Forelimb muscle (tissue), 1 donor: ENCODE results near the gene PARG. TPM values are rescaled to one million over a fixed set of nuclear protein-coding genes. Genes with fewer than 3 reads are reported as not detected.
"Not testable (repeated sequence)": the region's sequence is repeated elsewhere in the genome, so short reads cannot be mapped to it uniquely, and the experiment has no call there.

Experiments used
- DNase-seq: peaks from one replicate; pipeline ENCODE4 v3.0.0-alpha.2; 2013; ENCODE audit warnings: low read depth
- polyA plus RNA-seq: library from polyadenylated mRNA; unstranded; fragments of 120-200 nt; gene quantifications from one replicate; pipeline ENCODE4 v1.2.1, GENCODE V29; 2013; ENCODE audit not compliant: insufficient read length

Gene PARG
- polyA plus RNA-seq, 1 donor: 19.7 TPM

DNA sequence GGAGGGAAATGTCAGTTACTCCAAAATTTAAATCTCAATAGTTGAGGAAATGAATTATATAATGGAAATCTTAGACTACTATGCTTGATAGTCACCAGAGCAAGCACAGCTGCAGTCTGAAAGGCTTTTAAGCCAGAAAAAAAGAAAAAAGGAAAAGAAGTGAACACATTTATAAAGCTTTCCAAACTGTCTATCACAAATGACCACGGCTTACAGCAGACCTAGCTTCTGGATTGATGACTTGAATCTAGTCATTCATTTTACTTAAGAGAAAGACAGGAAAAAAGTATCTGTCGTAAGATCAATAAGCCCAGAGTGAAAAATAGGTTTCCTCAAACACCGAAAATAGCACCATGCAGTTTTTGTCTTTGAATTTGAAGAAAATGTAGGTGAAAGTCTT lies 111.8 kb downstream of the PARG start:
- no peak for DNase-seq

DNA sequence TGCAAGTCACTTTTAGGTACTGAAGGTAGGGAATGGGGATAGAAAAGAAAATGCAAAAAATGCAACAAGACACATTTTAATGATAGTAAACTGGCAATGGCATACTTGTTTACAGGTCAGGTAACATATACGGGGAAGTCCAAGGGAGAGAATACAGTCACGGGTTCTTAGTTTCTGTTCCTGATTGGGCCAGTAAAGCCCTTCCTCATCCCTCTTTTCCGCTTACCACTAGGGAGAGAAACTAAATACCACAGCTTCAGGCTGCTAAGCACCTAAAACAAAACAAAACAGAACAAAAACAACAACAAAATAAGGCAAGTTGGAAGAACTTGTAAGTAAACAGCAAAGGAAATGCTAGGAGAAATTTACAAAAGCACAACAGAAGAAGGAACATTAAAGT lies 114.5 kb downstream of the PARG start:
- DNase-seq: no peak

DNA sequence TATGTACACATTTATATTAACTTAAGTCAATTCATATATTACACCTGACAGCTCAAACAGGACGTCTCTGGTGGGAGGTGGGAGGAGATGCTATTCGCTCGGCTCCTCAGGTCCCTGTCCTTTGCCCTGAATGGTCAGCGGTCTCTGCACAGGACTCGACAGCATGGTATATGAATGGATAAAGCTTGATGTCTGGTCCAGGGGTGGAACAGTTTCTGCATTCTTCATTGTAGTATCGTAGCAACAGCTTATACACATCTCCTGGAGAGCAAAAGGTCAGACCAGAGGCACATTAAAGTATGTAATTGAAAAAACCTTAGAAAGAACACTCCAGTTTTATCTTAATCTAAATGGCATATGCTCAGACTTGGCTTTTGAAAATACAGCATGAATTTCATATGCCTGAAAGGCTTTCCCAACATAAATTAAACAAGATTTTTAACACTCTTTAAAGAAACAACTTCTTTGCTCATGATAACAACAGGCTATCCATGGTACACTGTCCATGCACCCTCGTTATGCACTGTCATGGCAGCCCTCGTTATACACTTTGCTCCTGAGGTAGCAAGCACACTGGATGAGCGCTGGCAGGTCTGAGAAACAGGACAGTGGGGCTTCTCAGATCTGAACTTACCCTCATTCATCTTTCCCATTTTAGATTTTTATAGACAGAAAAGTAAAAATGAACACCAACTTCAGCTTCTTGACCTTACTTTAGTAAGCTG lies 122.4 kb downstream of the PARG start:
- no peak for DNase-seq

DNA sequence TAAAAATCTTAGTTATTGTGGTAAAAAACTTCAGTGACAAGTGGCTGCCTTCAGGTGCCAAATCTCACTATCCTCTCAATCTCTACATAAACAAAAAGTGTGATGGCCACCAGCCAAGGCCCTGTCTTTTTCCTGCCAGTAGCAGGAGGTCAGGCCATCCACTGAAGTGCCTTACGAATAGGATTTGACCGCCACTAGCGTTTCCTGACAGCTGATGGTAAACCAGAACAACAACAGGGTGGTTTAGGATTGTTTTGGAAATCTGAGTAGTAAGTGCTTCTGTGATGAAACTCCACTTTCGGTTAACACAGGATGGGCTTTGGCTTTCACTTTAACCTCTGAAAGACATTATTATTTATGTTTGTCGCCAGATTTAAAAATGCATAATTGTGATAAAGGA lies 124.0 kb downstream of the PARG start:
- DNase-seq: no peak

DNA sequence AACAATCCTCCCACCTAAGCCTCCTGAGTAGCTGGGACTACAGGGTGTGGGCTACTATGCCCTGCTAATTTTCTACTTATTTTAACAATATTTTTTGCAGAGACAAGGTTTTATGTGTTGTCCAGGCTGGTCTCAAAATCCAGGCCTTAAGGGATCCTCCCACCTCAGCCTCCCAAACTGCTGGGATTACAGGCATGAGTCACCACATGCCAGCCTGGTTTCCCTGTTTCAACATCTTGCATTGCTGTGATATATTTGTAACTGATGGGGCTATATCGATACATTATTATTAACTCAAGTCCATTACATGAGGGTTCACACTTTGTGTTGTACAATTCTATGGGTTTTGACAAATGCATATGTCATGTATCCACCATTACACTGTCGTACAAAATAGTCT lies 137.8 kb downstream of the PARG start:
- DNase-seq: no peak

DNA sequence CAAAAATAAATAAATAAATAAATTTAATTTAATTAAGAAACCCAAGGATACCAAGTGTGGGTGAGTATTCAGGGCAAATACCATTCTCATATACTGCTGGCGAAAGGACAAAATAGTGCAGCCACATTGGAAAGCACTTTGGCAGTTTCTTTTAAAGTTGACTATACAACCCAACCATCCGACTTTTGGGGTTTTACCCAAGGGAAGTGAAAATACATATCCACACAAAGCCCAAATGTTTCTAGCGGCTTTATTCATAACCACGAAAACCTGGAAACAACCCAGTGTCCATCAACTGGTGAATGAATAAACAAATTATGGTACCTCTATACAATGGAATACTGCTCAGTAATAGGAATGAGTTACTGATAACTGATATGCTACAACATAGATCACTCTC lies 143.6 kb downstream of the PARG start:
- DNase-seq: no peak

DNA sequence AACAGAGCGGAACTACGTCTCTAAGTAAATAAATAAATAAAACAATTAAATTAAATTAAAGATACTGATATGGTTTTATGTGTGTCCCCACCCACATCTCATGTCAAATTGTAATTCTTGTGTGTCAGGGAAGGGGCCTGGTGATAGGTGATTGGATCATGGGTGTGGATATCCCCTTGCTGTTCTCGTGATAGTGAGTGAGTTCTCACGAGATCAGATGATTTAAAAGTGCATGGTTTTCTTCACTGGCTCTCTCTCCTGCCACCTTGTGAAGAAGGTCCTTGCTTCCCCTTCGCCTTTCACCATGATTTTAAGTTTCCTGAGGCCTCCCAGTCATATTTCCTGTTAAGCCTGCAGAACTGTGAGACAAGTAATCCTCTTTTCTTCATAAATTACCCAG lies 150.7 kb downstream of the PARG start:
- DNase-seq: no peak

DNA sequence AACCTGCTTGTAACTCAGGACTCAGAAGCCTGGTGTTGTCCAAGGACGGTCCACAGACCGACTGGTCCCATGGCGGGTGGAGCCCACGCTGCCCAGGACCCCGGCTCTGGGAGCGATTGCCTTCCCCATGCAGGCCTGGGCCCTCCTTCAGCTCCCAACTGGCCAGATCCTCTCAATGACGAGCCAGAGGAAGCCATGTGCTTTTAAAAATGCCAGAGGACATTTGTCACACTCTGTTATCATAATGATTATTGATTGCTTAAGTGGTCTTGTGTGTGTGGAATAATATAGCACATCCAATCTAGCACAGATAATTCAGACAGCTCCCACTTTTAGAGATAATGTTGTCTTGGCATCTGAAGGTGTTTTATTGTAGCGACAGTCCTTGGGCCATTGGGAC lies 157.1 kb downstream of the PARG start:
- DNase-seq: no peak

DNA sequence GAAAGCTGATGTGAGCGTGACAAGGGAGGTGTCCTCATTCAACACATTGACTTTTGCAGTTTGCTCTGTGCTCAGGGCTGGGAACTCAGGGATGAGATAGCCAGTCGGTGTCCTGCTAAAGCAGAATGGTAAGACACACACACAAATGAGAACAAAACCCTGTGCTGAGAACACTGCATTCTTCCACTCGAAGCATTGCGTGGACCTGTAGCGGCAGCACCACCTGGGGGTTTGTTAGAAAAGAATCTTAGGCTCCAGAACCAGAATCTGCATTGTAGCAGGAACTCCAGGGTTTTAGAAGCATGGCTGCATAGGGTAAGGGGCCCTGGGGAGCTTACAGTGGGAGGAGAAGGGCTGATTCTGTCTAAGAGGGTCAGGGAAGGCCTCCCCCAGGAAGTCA lies 158.2 kb downstream of the PARG start:
- DNase-seq: no peak

DNA sequence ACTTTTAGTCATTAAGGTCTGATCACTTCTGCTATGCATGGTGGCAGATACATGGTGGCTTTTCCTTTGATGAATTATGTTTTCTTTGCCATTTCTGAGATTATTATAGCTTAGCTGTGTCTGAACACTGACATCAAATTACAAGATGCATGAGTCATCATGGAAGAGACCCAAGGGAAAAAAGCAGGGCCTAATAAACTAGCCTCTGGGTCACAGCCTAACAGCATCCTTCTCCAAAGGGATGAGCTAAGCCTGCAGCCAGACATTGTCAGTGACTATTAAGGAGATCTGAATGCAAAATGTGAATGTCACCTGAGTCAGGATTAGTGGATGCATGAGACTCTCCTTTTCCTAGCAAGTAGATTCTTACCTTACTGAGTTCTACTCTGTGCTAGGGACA lies 160.6 kb downstream of the PARG start:
- no peak for DNase-seq

DNA sequence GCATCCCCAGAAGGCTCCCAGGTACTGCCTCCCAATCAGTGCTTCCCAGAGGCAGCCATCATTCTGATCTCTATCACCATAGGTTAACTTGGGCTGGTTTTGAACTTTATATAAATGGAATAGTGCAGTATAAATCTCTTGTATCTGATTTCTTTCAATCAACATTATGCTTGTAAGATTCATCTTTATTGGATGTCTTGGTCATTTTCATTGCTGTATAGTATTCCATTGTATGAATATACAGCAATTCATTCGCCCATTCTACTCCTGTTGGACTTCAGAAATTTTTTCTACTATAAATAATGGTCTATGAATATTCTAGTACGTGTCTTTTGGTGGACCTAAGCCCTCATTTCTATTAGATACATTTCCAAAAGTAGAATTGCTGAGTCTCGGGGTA lies 163.6 kb downstream of the PARG start:
- no peak for DNase-seq

DNA sequence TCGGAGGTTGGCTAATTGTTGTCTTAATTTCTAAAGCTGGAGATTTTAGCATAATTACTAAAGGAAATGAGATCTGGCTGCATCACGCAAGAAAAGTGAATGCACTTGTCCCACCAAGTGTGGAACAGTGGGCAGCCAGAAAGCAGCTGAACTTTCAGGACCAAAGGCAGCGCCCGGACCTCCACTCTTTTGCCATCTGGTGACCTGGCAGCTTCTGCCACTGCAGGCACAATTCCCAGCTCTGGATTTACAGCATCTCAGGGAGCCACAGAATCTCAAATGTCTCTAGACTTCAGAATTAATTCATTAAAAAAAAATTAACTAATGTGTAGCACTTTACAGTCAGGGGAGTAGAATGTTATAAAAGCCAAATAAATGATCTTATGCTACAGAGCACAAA lies 165.0 kb downstream of the PARG start:
- DNase-seq: no peak

DNA sequence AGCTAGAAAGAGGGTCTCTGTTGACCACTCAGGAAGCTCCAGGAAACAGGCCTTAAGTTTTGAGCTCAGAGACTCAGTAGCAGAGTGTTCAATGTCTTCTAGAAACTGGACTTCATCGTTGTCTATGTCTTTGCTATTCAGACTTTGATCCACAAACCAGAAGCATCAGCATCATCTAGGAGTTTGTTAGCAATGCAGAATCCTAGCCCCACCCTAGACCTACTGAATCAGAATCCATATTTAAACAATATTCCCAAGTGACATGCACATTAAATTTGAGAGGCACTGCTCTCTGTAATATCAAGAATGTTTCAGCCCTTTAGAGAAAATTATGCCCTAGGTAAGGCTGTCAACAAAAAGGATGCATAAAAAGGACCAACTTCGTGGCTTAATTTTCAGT lies 166.8 kb downstream of the PARG start:
- no peak for DNase-seq

DNA sequence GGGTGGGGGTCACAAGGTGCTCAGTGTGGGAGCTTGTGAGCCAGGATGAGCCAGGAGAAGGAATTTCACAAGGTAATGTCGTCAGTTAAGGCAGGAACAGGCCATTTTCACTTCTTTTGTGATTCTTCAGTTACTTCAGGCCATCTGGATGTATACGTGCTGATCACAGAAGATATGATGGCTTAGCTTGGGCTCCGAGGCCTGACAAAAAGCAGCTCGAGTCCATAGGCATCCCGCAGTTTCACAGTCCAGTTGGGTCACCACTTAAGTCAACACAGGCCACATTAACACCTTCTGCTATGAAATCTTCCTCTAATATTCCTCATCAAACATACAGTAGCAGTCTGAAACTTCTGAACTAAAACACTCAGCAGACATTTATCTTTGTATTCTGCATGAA lies 168.9 kb downstream of the PARG start:
- not testable (repeated sequence) for DNase-seq

DNA sequence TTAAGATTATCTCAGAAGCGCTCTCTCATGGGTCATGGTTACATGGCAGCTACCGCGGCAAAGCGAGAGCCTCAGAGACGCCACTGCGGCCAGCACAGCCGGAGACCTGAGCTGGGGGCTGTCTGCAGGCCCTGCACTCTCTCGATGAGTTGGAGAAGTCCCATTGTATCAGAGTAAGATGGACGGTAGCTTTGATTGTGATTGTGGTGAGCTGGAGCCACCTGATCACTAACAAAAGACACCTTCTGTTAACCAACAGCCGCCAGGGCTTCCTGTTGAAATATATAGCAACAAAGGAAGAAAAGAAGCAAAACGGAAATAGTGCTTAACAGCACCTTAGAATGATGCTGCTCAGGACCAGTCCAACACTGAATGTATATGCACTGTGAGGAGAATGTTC lies 170.8 kb downstream of the PARG start:
- not testable (repeated sequence) for DNase-seq

DNA sequence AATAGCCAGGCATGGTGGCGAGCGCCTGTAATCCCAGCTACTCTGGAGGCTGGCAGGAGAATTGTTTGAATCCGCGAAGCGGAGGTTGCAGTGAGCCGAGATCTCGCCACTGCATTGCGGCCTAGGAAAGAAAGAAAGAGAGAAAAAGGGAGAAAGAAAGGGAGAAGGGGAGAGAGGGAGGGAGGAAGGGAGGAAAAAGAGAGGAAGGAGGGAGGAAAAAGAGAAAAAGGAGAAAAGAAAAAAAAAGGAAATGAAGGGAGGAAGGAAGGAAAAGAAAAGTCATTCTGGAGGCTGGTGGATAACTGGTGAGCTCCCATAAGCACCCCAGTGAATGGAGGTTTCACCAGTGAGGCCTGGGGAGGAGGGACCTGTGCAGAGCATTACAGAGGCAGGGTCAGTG lies 172.1 kb downstream of the PARG start:
- DNase-seq: no peak

DNA sequence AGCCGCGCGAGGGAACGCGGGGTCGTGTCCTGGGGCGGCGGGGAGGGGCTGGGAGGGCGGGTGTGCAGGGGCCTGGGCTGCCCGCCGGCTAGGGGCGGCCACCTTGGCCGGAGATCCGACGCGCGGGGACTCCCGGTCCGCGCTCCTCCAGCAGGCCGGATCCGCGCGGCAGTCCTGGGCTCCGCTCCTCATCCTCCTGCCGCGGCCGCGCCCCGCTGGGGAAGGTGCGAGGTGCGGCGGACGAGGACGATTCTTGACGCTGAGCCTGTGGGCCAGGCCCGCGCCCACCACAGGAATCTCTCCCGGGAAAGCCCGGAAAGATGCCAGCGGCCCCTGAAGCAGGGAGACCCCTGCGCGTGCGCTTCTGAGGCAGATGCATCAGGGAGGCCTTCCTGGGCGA lies 173.1 kb downstream of the PARG start:
- no peak for DNase-seq

DNA sequence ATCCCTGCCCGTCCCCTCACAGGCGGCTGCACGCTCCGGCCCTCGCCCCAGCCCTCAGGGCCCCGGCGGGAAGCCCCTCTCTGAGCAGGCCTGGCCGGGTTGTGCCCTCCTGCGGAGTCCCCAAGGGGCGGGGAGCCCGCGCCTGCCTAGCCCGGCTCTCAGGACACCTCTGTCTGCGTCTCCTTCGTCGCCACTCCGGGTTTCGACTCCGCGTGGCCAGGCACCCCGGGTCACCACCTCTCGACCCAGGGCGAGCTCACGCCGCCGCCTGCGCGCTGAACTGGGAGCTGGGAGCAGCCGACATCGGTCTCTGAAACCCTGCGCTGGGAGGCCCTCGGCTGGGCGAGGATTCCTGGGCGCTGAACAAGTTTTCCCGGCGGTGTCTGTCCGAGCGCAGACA lies 173.5 kb downstream of the PARG start:
- no peak for DNase-seq

Other genes with a start within 250 kb of the PARG start
- 0.66 TPM for gene OGDHL, start 179.7 kb downstream of the PARG start, polyA plus RNA-seq
- 15.4 TPM for gene TIMM23B, start within 50 bp of the PARG start, polyA plus RNA-seq
- gene AGAP6, start 46.4 kb upstream of the PARG start, polyA plus RNA-seq: 18.5 TPM
- 27.2 TPM for gene WASHC2A, start 125.9 kb upstream of the PARG start, polyA plus RNA-seq